ENCODE data around the gene NUDT4. TPM values are rescaled to one million over a fixed set of nuclear protein-coding genes. Genes with fewer than 3 reads are reported as not detected.

Gene NUDT4
- total RNA-seq (2022; extraction: Qiagen RNA extraction), result 26.9 to 37.5 TPM (median 31.0 TPM) in 5 replicates

GRCh38 chr12:93377252-93378195 lies at the start of gene NUDT4:
Gene NUDT4, plus strand, starts transcription at chr12:93377925. Its CDS starts 398 bp downstream, at chr12:93378323.

DNA sequence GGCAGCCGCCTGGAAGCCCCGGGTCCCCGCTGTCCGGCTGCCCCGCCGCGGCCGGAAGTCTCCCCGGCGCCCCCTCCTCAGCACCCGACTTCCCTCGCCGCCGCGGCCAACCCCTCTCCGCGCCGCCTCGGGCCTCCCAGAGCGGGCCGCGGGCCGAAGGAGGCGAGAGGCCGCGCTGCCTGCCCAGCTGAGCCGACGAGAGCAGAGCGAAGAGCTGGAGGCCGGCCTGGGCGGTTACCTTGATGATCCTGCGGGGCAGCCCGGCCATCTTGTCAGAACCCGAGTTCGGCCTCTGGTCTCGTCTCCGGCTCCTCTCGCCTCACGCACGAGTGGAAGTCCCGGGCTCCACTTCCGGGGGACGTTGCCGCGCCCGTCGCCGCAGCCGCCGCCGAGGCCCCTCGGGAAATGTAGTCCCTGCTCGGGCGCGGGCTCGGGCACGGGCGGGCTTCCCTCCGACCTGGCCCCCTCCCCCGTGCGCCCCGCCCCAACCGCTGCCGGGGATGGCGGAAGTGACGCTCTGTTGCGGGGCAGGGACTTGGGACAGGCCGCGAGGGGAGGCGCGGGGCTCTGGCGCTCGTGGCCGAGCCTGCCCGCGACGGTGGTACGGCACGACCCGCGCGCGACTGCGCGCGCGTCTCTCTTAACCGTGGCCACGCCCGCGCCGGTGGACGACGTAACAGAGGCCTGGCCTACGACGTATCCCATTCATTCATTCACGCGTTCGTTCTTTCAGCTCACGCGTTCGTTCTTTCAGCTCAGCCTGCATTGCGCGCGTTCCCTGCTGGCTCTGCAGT lies 64.1 kb downstream of the NUDT4 start, which contains the start of gene UBE2N:
UBE2N (minus strand) TSS at position 331 of the 794 bp plus-strand sequence; CDS start at position 268, 63 bp downstream.

Other genes with a start within 250 kb of the NUDT4 start
- gene UBE2N, start 64.0 kb downstream of the NUDT4 start, total RNA-seq (2022; extraction: Qiagen RNA extraction), result 146 to 193 TPM (median 152 TPM) in 5 replicates
- gene MRPL42, start 89.6 kb downstream of the NUDT4 start, total RNA-seq (2022; extraction: Qiagen RNA extraction), result 47.6 to 56.0 TPM (median 49.8 TPM) in 5 replicates
- 13.6 to 23.1 TPM (median 15.8 TPM) in 5 replicates for gene SOCS2, start 194.8 kb downstream of the NUDT4 start, total RNA-seq (2022; extraction: Qiagen RNA extraction)

Data from A549 treated with dexamethasone at 1 μM for 4 hours (cell line).